NCI-H1930 (cell line): Measurements from ENCODE around the gene MRPL28.
"Not testable (repeated sequence)": the region's sequence is repeated elsewhere in the genome, so short reads cannot be mapped to it uniquely, and the experiment has no call there.

Experiments
- DNase-seq, 2 experiments: peaks; one replicate each; lab custom pipeline; 2025; lab: John Stamatoyannopoulos, UW

The MRPL28 gene

GRCh38 chr16:370443-370842, at the start of gene MRPL28:
MRPL28 (minus strand) TSS chr16:370538; CDS start chr16:370218, 320 bp downstream.
- peak; percentile 92 to 94 for DNase-seq

- DNase-seq = not testable (repeated sequence)
These were observed 44.8 kb upstream of the MRPL28 start for GRCh38 chr16:415170-415498.

GRCh38 chr16:414395-415169, 44.2 kb upstream of the MRPL28 start:
- no peak for DNase-seq

- DNase-seq = no peak
These were observed 41.4 kb upstream of the MRPL28 start for GRCh38 chr16:411576-412265.

- no peak for DNase-seq
These were observed 40.3 kb upstream of the MRPL28 start for GRCh38 chr16:410516-411178.

- no peak for DNase-seq
These were observed 36.9 kb upstream of the MRPL28 start for GRCh38 chr16:407253-407652.

- DNase-seq = no peak
These were observed 35.5 kb upstream of the MRPL28 start for GRCh38 chr16:405548-406506.

- no peak for DNase-seq
These were observed 34.7 kb upstream of the MRPL28 start for GRCh38 chr16:404971-405486.

- DNase-seq = peak; percentile 81 to 91
These were observed 31.4 kb upstream of the MRPL28 start, which contains the start of gene DECR2 for GRCh38 chr16:401468-402348. DECR2 (plus strand) TSS chr16:401885; CDS start chr16:401964, 79 bp downstream.

- no peak for DNase-seq
These were observed 29.8 kb upstream of the MRPL28 start for GRCh38 chr16:400061-400591.

GRCh38 chr16:399340-400019, 29.1 kb upstream of the MRPL28 start:
- no peak for DNase-seq

GRCh38 chr16:398561-399339, 28.4 kb upstream of the MRPL28 start:
- DNase-seq = no peak

- peak; percentile 41 to 69 for DNase-seq
These were observed 27.5 kb upstream of the MRPL28 start for GRCh38 chr16:397736-398332.

- DNase-seq = peak; percentile 52 to 76
These were observed 26.9 kb upstream of the MRPL28 start, which contains the start of gene NME4 for GRCh38 chr16:397135-397661. NME4 (plus strand) TSS chr16:397199; CDS start chr16:397223, 24 bp downstream.

GRCh38 chr16:396605-397004, 26.3 kb upstream of the MRPL28 start:
- DNase-seq = peak; percentile 37 to 55

- DNase-seq = peak in 1 of 2 experiments; percentile 36
These were observed 25.9 kb upstream of the MRPL28 start for GRCh38 chr16:396199-396598.

- no peak for DNase-seq
These were observed 22.2 kb upstream of the MRPL28 start for GRCh38 chr16:392450-393030.
